Measurements from ENCODE around the gene TH.

DNA sequence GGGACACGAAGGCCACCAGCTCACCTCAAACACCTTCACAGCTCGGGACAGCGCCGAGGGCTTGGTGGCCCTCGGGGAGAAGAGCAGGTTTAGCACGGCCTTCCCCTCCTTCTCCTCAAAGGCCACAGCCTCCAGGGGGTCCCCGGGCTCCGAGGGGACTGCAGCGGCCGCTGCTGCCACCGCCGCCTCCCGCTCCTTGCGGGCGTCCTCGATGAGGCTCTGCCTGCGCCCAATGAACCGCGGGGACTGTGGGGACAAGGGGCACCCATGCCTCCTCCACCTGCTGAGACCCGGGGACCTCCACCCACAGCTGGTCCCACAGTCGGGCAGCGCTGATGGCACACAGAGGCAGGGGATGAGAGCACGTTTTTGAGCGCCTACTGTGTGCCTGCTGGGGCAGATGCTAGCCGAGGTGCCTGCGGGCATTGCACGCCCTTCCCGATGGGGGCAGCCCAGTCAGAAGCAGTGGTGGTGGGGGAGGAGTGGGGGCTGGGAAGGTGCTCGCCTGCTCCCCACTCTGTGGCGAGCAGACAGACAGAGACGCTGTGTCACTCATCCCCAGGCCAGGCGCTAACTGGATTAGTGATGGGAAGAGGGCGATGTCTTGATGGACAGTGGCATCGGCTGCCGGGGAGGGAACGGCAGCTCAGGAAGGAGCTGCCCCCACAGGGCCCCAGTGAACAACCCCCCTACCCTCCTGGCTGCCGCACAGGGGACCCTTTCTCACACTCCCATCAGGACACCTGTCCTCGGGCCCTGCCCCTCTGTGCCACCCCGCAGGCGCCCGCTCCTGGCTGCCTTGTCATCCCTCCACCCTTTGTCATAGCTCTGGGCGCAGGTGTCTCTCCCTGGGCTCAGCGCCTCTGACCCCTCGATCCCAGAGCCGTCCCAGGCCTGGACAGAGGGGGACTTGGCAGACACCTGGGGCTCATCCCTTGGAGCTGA lies 1.7 kb downstream of the TH start:
- TF ChIP-seq, protein P1, sequence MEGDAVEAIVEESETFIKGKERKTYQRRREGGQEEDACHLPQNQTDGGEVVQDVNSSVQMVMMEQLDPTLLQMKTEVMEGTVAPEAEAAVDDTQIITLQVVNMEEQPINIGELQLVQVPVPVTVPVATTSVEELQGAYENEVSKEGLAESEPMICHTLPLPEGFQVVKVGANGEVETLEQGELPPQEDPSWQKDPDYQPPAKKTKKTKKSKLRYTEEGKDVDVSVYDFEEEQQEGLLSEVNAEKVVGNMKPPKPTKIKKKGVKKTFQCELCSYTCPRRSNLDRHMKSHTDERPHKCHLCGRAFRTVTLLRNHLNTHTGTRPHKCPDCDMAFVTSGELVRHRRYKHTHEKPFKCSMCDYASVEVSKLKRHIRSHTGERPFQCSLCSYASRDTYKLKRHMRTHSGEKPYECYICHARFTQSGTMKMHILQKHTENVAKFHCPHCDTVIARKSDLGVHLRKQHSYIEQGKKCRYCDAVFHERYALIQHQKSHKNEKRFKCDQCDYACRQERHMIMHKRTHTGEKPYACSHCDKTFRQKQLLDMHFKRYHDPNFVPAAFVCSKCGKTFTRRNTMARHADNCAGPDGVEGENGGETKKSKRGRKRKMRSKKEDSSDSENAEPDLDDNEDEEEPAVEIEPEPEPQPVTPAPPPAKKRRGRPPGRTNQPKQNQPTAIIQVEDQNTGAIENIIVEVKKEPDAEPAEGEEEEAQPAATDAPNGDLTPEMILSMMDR (IDR thresholded peaks at IDR 0.05; ENCODE audit: poor library complexity, severe bottlenecking) = no peak
- TF ChIP-seq POLR2AphosphoS5 (IDR thresholded peaks at IDR 0.05) (no peak), EZH2 (IDR thresholded peaks at IDR 0.05; ENCODE audit: borderline replicate concordance, insufficient read depth, low read length, poor library complexity, severe bottlenecking) (no peak), RAD21 (conservative IDR thresholded peaks at IDR 0.05) (no peak), REST (IDR thresholded peaks at IDR 0.05; ENCODE audit: borderline replicate concordance) (no peak)
